Measurements from ENCODE around the gene SMC1A. TPM values are rescaled to one million over a fixed set of nuclear protein-coding genes. Genes with fewer than 3 reads are reported as not detected.
"Not testable (repeated sequence)": the region's sequence is repeated elsewhere in the genome, so short reads cannot be mapped to it uniquely, and the experiment has no call there.

Gene SMC1A
- total and polyA plus RNA-seq, 2 of the 8 experiments (the other 6 are each of a cell fraction or from before 2014, with no cell fraction given), result 22.2 to 98.1 TPM

GRCh38 chrX:53420351-53420750 is 2.1 kb downstream of the SMC1A start:
- POLR2A ChIA-PET (ENCODE audit: partially characterized antibody), result interaction anchor here (0.7 to 1.1 kb wide), 2 partner anchors 16 to 17 kb away, joined by 3 to 5 read pairs; no protein-coding TSS in a partner anchor
- not testable (repeated sequence) for H4K20me1 ChIP-seq (replicated peaks in 1 of 2; ENCODE audit: control insufficient read depth in 1 of 2, insufficient read depth in 2 of 2, low read length in 2 of 2); H4K5ac ChIP-seq (ENCODE audit: insufficient read length, low read depth, low read length); H2AK5ac ChIP-seq (ENCODE audit: low read depth, low read length); H2BK20ac ChIP-seq (ENCODE audit: low read length); FAIRE-seq; H2BK120ac ChIP-seq (replicated peaks; ENCODE audit: low read depth, low read length); H3K36me3 ChIP-seq (ENCODE audit: control insufficient read depth in 2 of 4, insufficient read depth in 4 of 4, low read length in 3 of 4); H3K23me2 ChIP-seq (ENCODE audit: low read depth, low read length); H3K18ac ChIP-seq (ENCODE audit: extremely low read depth, low read length); H3K4ac ChIP-seq (replicated peaks; ENCODE audit: insufficient read length, low read depth, low read length); H3K27ac ChIP-seq (ENCODE audit: low read depth, low read length); H3K79me1 ChIP-seq (ENCODE audit: low read depth, low read length); H2BK12ac ChIP-seq (ENCODE audit: low read depth, low read length); H2AFZ ChIP-seq (ENCODE audit: low read length); H2BK15ac ChIP-seq (ENCODE audit: low read length); H2BK5ac ChIP-seq (ENCODE audit: low read depth, low read length); H4K8ac ChIP-seq (ENCODE audit: extremely low read depth, insufficient read depth, low read length); H3K4me1 ChIP-seq (replicated peaks in 1 of 4; ENCODE audit: control insufficient read depth in 3 of 4, insufficient read depth in 4 of 4, low read length in 3 of 4); H3K56ac ChIP-seq (replicated peaks; ENCODE audit: insufficient read length, low read depth, low read length); DNase-seq (ENCODE audit: low read depth in 1 of 2, low spot score in 2 of 2); H3K27me3 ChIP-seq (replicated peaks in 1 of 4; ENCODE audit: control insufficient read depth in 3 of 4, extremely low read depth in 1 of 4, insufficient read depth in 3 of 4, low read length in 3 of 4); H4K91ac ChIP-seq (replicated peaks; ENCODE audit: insufficient read length, low read length); H3K9me3 ChIP-seq (ENCODE audit: insufficient read depth in 2 of 2, low read depth in 1 of 2, low read length in 1 of 2); H3K9ac ChIP-seq (replicated peaks in 1 of 4; ENCODE audit: extremely low read depth in 1 of 4, low read depth in 3 of 4, low read length in 3 of 4); H3K23ac ChIP-seq (ENCODE audit: insufficient read length); H3K14ac ChIP-seq (ENCODE audit: insufficient read length)
- Histone ChIP-seq H3K79me2 (ENCODE audit: control insufficient read depth in 1 of 2, insufficient read depth in 2 of 2, low read length in 2 of 2) (peaks cover 14 to 55% of the 10 kb centered on the region in 2 experiments), H3K4me3 (ENCODE audit: extremely low read depth in 1 of 4, insufficient read depth in 2 of 4, low read depth in 3 of 4, low read length in 4 of 4) (0 out of 8 replicates have a peak overlapping the region, but pooled peaks of 1 of the 4 experiments have one; percentile 77), H3K4me2 (ENCODE audit: insufficient read depth in 1 of 2, low read depth in 2 of 2, low read length in 2 of 2) (peak overlapping the region in 1 of 2 experiments; percentile 85; a peak in 2 of 4 replicates)
- WGBS, 2 experiments (ENCODE audit: extremely low coverage in 1 of 2, insufficient coverage in 1 of 2, insufficient read length in 1 of 2, insufficient replicate concordance in 2 of 2, low coverage in 1 of 2, low lambda C conversion rate in 2 of 2, missing lambda C conversion rate in 1 of 2), result 100% methylated on average over 3 of the region's 3 CpGs; no CpG with 5 or more reads in 1 of the 2 experiments
- CTCF ChIA-PET (ENCODE audit: partially characterized antibody), result interaction anchor here (1.0 kb wide), 1 partner anchor 42 kb away, joined by 3 read pairs; no protein-coding TSS in a partner anchor
